GM12891 (cell line): Measurements from ENCODE around the gene SCD5.

Experiments used
- PAX5 ChIP-seq: IDR thresholded peaks from 2 replicates; pipeline ENCODE4 v1.6.1; 2011; ENCODE audit warnings: low read length, moderate library complexity, mild to moderate bottlenecking; ENCODE audit not compliant: insufficient read depth, severe bottlenecking
- POLR2A ChIP-seq: IDR thresholded peaks from 2 replicates; pipeline ENCODE4 v1.6.1; 2011; ENCODE audit warnings: low read depth, low read length, control low read depth
- POLR2AphosphoS5 ChIP-seq: IDR thresholded peaks from 2 replicates; pipeline ENCODE4 v1.6.1; 2011; ENCODE audit warnings: low read depth, low read length, control low read depth
- POU2F2 ChIP-seq: IDR thresholded peaks from 2 replicates; pipeline ENCODE4 v1.6.1; 2011; ENCODE audit warnings: low read depth, mild to moderate bottlenecking, control low read depth, low read length, moderate library complexity
- SPI1 ChIP-seq: IDR thresholded peaks from 2 replicates; pipeline ENCODE4 v1.6.1; 2011; ENCODE audit warnings: low read depth, low read length, control low read depth
- TAF1 ChIP-seq: IDR thresholded peaks from 2 replicates; pipeline ENCODE4 v1.6.1; 2011; ENCODE audit warnings: low read depth, low read length, control low read depth

GRCh38 chr4:82733636-82734035 is 65.0 kb downstream of the SCD5 start:
- no peak for TF ChIP-seq SPI1
- no peak for TF ChIP-seq POLR2A
- TF ChIP-seq POLR2AphosphoS5: no peak
- TF ChIP-seq POU2F2: no peak
- TF ChIP-seq TAF1: no peak
- no peak for TF ChIP-seq PAX5
